GM23248 (cell line): ENCODE measurements around the gene CNDP1.

Experiments used
- EZH2 ChIP-seq: fragments of 200-600 bp; sonication (generic); IDR thresholded peaks from 2 replicates; pipeline ENCODE4 v1.6.1; 2018; ENCODE audit warnings: antibody characterized with exemption, mild to moderate bottlenecking; ENCODE audit not compliant: insufficient read depth, poor library complexity, severe bottlenecking
- EZH2phosphoT487 ChIP-seq: fragments of 200-600 bp; sonication (generic); IDR thresholded peaks from 2 replicates; pipeline ENCODE4 v1.6.1; 2018; ENCODE audit warnings: antibody characterized with exemption, moderate library complexity, mild to moderate bottlenecking, low read depth; ENCODE audit not compliant: insufficient read depth

- no peak for TF ChIP-seq EZH2
- TF ChIP-seq EZH2phosphoT487, result no peak
These were observed 13.1 kb upstream of the CNDP1 start for GRCh38 chr18:74521068-74521725.
